PFSK-1 (cell line): Measurements from ENCODE around the gene AGER.

Experiments used
- FOXP2 ChIP-seq: optimal IDR thresholded peaks from 2 replicates; pipeline ENCODE3; 2011; ENCODE audit warnings: borderline replicate concordance, control low read depth, inconsistent platforms; ENCODE audit not compliant: insufficient read depth; ENCODE audit errors: extremely low read length, extremely low read depth
- POLR2AphosphoS5 ChIP-seq: IDR thresholded peaks from 2 replicates; pipeline ENCODE4 v1.6.1; 2012; ENCODE audit warnings: low read depth, mild to moderate bottlenecking, control low read depth, low read length, moderate library complexity
- REST ChIP-seq, 2 experiments: IDR thresholded peaks; 2 replicates each; pipeline versions ENCODE4 v1.6.1 to v1.8.0; 2011 to 2012; ENCODE audit warnings: low read depth in 2 of 2, low read length in 2 of 2, control low read depth in 1 of 2, inconsistent platforms in 1 of 2, mild to moderate bottlenecking in 1 of 2, moderate library complexity in 1 of 2; ENCODE audit not compliant: insufficient read depth in 1 of 2
- SIN3A ChIP-seq: IDR thresholded peaks from 2 replicates; pipeline ENCODE4 v1.6.1; 2012; ENCODE audit warnings: mild to moderate bottlenecking, low read length, moderate library complexity, borderline replicate concordance; ENCODE audit not compliant: insufficient read depth
- TAF1 ChIP-seq: IDR thresholded peaks from 2 replicates; pipeline ENCODE4 v1.6.1; 2012; ENCODE audit warnings: low read length, control low read depth, borderline replicate concordance; ENCODE audit not compliant: insufficient read depth

The AGER gene

GRCh38 chr6:32173051-32173727, 10.9 kb downstream of the AGER start:
- TF ChIP-seq SIN3A, result no peak
- TF ChIP-seq FOXP2, result no peak
- TF ChIP-seq POLR2AphosphoS5, result no peak

GRCh38 chr6:32171234-32171633, 12.8 kb downstream of the AGER start:
- no peak for TF ChIP-seq POLR2AphosphoS5
- TF ChIP-seq FOXP2, result no peak
- TF ChIP-seq REST (IDR thresholded peaks at IDR 0.05; ENCODE audit: insufficient read depth in 1 of 2, low read depth in 2 of 2, low read length in 2 of 2), result no peak
- no peak for TF ChIP-seq TAF1
- no peak for TF ChIP-seq SIN3A

- no peak for TF ChIP-seq TAF1
- TF ChIP-seq FOXP2, result no peak
- TF ChIP-seq SIN3A, result no peak
- no peak for TF ChIP-seq POLR2AphosphoS5
- TF ChIP-seq REST (IDR thresholded peaks at IDR 0.05; ENCODE audit: insufficient read depth in 1 of 2, low read depth in 2 of 2, low read length in 2 of 2), result no peak
These were observed 13.8 kb downstream of the AGER start for GRCh38 chr6:32170294-32170693.

- TF ChIP-seq TAF1 (no peak), REST (IDR thresholded peaks at IDR 0.05; ENCODE audit: insufficient read depth in 1 of 2, low read depth in 2 of 2, low read length in 2 of 2) (no peak), POLR2AphosphoS5 (no peak), SIN3A (no peak)
These were observed 15.1 kb downstream of the AGER start for GRCh38 chr6:32168807-32169591.

- TF ChIP-seq POLR2AphosphoS5, result no peak
- TF ChIP-seq SIN3A, result no peak
- TF ChIP-seq REST (IDR thresholded peaks at IDR 0.05; ENCODE audit: insufficient read depth in 1 of 2, low read depth in 2 of 2, low read length in 2 of 2), result no peak
- TF ChIP-seq FOXP2, result no peak
- no peak for TF ChIP-seq TAF1
These were observed 15.7 kb downstream of the AGER start for GRCh38 chr6:32168350-32168749.
